HG03139 (cell line): ENCODE data around the gene WIF1.

ENCODE experiments used
- ATAC-seq: cut with Tn5 transposase; IDR thresholded peaks from one replicate; pipeline ENCODE4 v1.9.1; 2021; ENCODE audit not compliant: unreplicated experiment

The WIF1 gene

DNA sequence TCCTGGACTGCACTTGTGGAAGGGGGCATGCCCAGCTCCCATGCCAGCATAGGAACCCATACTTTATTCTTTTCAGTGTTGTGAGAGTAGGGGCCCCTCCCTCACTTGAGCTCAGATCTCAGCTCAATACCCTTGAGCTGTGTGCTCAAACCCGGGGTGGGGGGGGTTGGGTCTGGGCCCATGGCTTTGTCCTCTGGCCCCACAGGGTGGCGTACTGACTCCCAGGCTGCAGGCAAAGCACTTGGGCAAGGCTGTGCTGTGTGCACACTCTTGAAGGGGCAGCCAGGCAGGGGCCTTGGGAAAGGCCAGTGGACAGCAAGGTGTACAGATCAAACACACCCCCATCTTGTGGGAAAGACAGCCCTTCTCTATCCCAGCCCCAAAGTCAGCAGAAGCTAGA is 81.8 kb downstream of the WIF1 start:
- ATAC-seq, result no peak

DNA sequence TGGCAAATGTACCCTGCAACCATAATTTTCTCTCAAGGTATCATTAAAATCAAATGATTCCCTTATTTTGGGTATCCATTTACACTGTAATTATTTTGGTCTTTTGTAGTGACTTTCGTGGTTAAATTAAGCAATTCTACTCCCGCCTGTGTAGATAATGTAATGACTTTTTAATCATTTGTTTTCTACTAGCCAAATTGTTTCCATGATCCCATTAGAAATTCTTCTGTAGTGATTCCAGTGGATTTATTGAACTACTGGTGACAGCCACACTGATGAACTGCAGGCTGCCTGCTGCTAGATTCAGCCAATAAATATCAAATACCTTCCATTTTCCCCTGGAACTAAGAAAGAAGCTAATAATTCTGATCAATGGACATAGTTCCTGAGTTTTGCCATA is 96.0 kb downstream of the WIF1 start:
- no peak for ATAC-seq

DNA sequence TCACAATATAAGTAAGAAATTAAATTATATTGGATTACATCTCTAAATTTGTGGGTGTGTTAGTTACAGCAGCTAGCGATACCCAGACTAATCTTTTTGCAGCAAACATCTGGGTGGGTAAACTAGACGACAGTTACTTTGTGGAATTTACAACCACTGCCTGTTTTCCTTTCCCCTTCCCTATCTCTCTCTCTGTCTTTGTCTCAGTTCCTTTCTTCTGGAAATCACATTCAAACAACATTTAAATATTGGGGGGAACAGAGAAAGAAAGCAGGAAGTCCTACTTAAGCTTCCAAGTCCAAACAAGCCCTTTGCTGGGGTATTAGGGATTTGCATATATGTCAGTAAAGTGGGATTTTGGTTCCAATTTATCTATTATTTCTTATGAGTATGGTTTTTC is 97.6 kb downstream of the WIF1 start:
- no peak for ATAC-seq

DNA sequence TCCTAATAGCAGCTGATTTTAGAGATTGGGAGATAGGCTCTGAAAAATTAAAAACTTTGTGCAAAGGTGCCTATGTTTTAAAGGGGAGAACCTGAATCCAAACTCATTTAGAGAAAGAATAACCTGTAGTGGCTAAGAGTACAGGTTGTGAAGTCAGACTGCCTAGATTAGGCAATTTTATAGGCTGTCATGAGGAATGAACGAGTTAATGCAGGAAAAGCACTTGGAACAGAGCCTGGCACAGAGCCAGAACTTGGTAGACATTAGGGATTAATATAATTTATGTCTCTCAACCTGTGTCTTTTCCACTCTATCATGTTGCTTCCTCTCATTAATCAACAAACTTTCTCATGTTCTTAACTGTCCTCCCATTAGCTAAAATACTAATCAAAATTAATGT is 98.1 kb downstream of the WIF1 start:
- ATAC-seq, result no peak

DNA sequence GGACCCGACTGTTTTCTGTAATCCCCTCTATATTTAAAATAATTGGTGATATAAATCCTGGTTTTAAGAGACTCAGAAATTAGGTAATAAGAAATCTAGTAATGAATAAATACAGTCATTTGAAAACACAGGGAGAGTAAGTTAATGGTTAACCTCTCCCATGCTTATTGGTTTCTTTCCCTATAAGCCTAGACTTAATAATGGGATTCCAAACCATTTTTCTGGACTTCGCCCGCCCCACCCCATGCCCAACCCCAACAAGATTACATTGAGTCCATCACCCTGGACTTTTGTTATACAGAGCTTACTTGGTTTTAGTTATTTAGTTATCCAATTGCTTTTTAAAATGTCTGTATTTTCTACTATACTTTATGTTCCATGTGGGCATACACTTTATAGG is 98.7 kb downstream of the WIF1 start:
- no peak for ATAC-seq

DNA sequence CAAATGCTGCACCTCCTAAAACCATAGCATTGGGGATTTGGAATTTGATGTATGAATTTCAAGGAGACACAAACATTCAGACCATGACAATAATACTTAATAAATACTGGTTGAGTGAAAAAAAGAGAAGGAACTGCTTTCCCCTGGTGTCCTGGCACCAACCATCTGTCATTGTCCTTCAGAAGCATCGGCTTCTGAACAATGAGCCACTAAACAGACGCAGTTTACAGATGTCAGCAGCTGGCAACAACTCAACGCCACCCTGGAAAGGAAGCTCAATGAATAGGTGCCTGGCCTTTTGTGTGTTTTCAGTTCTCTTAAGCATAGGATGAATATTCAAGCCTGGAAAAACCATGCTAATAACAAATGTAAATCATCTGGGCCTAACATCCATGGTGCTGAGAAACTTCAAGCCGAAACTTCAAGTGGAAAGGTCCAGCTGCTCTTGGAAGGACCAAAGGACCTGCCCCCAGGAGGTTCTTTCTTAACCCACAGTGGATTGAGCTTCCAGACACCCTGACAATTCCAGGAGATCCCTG is 101.3 kb downstream of the WIF1 start:
- no peak for ATAC-seq

DNA sequence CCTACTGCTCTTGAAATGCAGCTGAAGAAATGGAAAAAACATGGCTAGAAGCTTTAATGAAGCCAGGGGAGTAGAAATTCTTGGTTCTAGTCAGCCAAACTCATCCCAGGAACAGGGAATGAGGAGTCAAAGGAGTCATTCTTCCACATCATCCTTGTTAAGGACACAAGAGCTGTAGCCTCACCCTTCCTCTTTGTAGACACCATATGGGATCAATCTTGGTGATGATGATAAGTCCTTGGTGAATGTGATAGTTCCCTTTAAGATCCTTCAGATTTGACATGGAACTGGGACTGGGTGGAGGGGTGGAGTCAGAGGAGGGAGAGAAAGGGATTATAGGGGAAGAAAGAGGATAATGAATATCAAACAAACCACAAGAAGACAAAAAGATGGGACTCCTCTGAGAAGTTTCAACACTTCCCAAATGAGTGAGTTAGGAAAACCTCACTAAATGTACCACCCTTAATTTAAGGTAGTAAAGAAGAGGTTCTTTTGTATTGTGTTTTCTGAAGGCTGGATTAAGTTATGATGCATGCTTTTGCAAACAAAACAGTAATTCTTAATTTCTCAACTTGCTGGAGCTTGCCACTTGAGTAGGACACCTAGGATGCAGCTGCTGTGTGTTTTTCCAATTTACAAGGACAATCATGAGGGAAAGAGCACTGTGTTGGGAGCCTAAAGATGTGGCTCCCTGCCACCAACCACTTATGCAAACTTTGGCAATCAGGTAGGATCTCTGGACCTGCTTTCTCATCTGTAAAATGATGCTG is 104.0 kb downstream of the WIF1 start:
- no peak for ATAC-seq

DNA sequence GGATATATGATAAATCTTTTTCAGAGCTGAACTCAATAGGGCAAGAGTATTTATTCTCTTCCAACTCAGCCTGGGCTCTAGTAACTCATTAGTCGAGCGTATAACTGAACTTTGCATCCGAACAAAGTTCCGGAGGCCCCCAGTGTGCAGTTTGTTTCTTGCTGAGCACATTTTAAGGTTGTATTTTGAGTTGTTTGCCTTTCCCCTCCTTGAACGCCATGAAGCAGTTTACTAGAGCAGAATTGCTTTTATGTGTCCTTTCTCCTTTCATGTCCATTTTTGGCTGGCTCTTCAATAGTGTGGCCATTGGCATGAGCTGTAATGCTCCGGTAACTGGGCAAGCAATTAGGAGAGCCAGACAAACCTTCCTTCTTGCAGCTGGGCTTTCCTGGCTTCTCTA is 105.3 kb downstream of the WIF1 start:
- ATAC-seq, result no peak

DNA sequence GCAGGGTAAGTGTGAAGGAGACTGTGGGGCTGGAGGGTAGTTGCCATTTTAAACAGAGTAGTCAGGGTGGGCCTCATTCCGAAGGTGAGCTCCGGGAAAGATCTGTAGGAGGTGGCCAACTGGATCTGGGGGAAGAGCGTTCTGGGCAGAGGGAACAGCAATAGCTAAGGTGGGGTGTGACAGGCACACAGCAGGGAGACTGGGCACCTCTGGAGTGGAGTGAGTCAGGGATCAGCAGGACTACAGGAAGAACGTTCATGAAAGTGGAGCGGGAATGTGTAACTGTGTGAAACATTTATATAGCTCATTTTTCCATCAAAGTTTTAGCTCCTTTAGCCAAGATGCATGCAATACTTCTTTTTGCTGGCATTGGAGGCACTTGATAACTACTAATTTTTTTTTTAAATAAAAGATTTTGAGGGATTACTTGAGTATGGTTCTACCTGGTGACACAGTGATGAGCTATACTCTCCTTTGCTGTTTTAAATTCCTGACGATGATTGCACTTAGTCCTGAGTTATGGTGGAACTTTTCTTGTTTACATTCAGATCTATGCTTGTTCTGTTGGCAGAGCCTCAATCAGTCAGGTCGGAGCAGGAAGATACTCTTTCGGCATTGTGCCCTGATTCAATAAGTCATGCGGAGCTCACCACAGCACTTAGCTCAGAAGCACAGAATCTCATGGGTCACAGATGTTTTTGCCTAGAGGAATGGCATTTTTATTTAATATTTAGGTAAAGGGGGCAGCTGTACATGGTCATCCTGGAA is 106.4 kb downstream of the WIF1 start:
- ATAC-seq, result no peak

DNA sequence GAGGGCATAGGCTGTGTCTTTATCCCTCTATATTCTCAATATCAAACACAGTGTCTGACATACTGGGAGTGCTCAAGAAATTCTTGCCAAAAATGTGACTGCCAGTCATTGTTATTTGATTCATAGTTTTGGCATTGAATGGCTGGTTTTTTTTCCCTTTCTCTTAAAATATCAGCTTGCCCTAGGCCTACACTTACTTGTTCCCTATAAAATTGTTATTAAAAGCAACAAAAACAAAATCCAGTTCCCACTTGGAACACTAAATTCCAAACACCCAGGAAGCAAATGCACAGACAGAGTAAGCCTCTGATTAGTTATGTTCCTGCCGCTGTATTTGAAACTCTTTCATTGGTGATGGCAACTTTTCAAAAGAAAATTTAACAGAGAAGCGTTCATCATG is 110.7 kb downstream of the WIF1 start:
- no peak for ATAC-seq

DNA sequence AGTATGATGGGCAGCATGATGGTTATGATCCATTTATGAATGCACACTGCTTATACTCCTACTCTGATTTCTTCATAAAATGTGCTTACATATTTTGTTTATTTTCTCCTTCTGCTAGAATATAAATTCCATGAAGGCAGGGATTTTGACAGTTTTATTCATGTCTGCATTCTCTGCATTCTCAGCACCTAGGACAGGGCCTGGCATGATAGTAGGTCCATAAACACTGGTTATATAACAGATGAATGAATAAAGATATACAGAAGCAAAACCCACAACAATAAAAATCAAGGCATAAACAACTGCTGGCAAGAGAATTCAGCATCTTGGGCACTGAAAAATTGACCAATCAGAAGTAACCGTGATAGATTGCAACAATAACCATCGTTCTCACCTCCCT is 115.4 kb downstream of the WIF1 start:
- no peak for ATAC-seq

DNA sequence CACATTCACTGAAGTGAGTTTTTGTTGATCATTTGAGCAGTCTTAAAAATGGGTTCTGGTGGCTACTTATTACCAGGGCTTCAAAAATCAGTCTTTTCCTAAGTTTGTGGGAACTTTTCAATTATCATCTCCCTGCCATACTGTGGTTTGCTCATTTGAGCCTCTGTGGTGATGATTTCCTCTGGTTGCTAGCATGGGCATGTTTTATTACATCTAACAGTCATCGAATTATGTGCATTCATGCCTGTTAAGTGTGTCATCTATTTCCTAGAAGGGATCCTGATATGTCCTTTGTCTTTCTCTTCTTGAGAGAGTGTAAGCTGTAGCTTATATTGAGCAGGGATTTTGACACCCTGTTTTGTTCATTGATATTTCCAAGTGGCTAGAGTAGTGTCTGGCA is 116.8 kb downstream of the WIF1 start:
- no peak for ATAC-seq
